GM15510 (cell line): ENCODE data around the gene SDC3.

Source experiments
- POLR2A ChIP-seq: IDR thresholded peaks from 3 replicates; pipeline ENCODE4 v1.6.1; 2011; ENCODE audit warnings: borderline replicate concordance; ENCODE audit not compliant: insufficient read length; ENCODE audit errors: extremely low read depth

SDC3 gene

GRCh38 chr1:30868833-30869435, 39.6 kb downstream of the SDC3 start:
- no peak for TF ChIP-seq POLR2A

- no peak for TF ChIP-seq POLR2A
Observed at GRCh38 chr1:30867537-30867936, 41.0 kb downstream of the SDC3 start.

GRCh38 chr1:30866594-30866993, 42.0 kb downstream of the SDC3 start:
- TF ChIP-seq POLR2A: no peak

GRCh38 chr1:30864681-30865080, 43.9 kb downstream of the SDC3 start:
- no peak for TF ChIP-seq POLR2A

- no peak for TF ChIP-seq POLR2A
Observed at GRCh38 chr1:30863858-30864604, 44.5 kb downstream of the SDC3 start.

GRCh38 chr1:30860320-30860652, 48.3 kb downstream of the SDC3 start:
- no peak for TF ChIP-seq POLR2A

- TF ChIP-seq POLR2A: no peak
Observed at GRCh38 chr1:30857964-30858363, 50.6 kb downstream of the SDC3 start.

GRCh38 chr1:30857062-30857461, 51.5 kb downstream of the SDC3 start:
- TF ChIP-seq POLR2A: no peak

GRCh38 chr1:30856260-30856790, 52.2 kb downstream of the SDC3 start:
- no peak for TF ChIP-seq POLR2A

- no peak for TF ChIP-seq POLR2A
Observed at GRCh38 chr1:30855686-30856259, 52.8 kb downstream of the SDC3 start.

GRCh38 chr1:30853350-30853749, 55.2 kb downstream of the SDC3 start:
- TF ChIP-seq POLR2A: no peak

- TF ChIP-seq POLR2A: no peak
Observed at GRCh38 chr1:30852026-30852425, 56.5 kb downstream of the SDC3 start.

- TF ChIP-seq POLR2A: no peak
Observed at GRCh38 chr1:30851286-30851685, 57.3 kb downstream of the SDC3 start.

GRCh38 chr1:30850607-30851006, 58.0 kb downstream of the SDC3 start:
- TF ChIP-seq POLR2A: no peak

- TF ChIP-seq POLR2A: no peak
Observed at GRCh38 chr1:30848130-30848529, 60.4 kb downstream of the SDC3 start.
